Smooth muscle cell of the coronary artery (primary cell): Measurements from ENCODE around the gene CHRNA7. TPM values are rescaled to one million over a fixed set of nuclear protein-coding genes. Genes with fewer than 3 reads are reported as not detected.

Source experiments
- total RNA-seq: library from RNA; depleted of rRNA; stranded (reverse); fragments of >200 nt; gene quantifications from 2 replicates; pipeline ENCODE4 v1.2.3, GENCODE V29; 2014; ENCODE audit warnings: low replicate concordance

CHRNA7 gene
- 0.23 and 0.83 TPM in 2 replicates for total RNA-seq

GRCh38 chr15:32029862-32030781, at the start of gene CHRNA7:
CHRNA7 (plus strand) TSS chr15:32030515; CDS start chr15:32030595, 80 bp downstream.

Other genes starting within 250 kb of the CHRNA7 start
- 0.15 and 0.70 TPM in 2 replicates for gene OTUD7A, start 159.8 kb upstream of the CHRNA7 start, total RNA-seq